Neural progenitor cell (in vitro differentiated cells): ENCODE data around the gene RBFOX2. TPM values are rescaled to one million over a fixed set of nuclear protein-coding genes. Genes with fewer than 3 reads are reported as not detected.
"Not testable (repeated sequence)": the region's sequence is repeated elsewhere in the genome, so short reads cannot be mapped to it uniquely, and the experiment has no call there.

ENCODE experiments used
- DNase-seq: peaks from one replicate; pipeline ENCODE4 v3.0.0-alpha.2; 2016; ENCODE audit warnings: low spot score
- H2AFZ ChIP-seq: fragments of 200-600 bp; sonication (generic); replicated peaks from 2 replicates; pipeline ENCODE4 v1.6.1; 2016; ENCODE audit warnings: antibody characterized with exemption
- H3F3A ChIP-seq: fragments of 200-600 bp; sonication (generic); 2 replicates; pipeline ENCODE4 v1.6.1; 2016; ENCODE audit warnings: antibody characterized with exemption, low read depth
- H3K27ac ChIP-seq: fragments of 200-600 bp; sonication (generic); 2 replicates; pipeline ENCODE4 v1.5.1; 2016; ENCODE audit warnings: mild to moderate bottlenecking
- H3K27me3 ChIP-seq: fragments of 200-600 bp; sonication (generic); 2 replicates; pipeline ENCODE4 v1.6.1; 2016; ENCODE audit warnings: mild to moderate bottlenecking, moderate library complexity
- H3K36me3 ChIP-seq: fragments of 200-600 bp; sonication (generic); 2 replicates; pipeline ENCODE4 v1.5.1; 2016
- H3K4me1 ChIP-seq: fragments of 200-600 bp; sonication (generic); 2 replicates; pipeline ENCODE4 v1.6.1; 2016; ENCODE audit warnings: mixed run types
- H3K4me2 ChIP-seq: fragments of 200-600 bp; sonication (generic); 2 replicates; pipeline ENCODE4 v1.6.1; 2016
- H3K4me3 ChIP-seq: fragments of 200-600 bp; sonication (generic); 2 replicates; pipeline ENCODE4 v1.5.1; 2016
- H3K79me2 ChIP-seq: fragments of 200-600 bp; sonication (generic); 2 replicates; pipeline ENCODE4 v1.6.1; 2016; ENCODE audit warnings: low read depth
- H3K9ac ChIP-seq: fragments of 200-600 bp; sonication (generic); 2 replicates; pipeline ENCODE4 v1.6.1; 2016
- H3K9me3 ChIP-seq: fragments of 200-600 bp; sonication (generic); 2 replicates; pipeline ENCODE4 v1.5.1; 2016; ENCODE audit warnings: low read depth
- H4K20me1 ChIP-seq: fragments of 200-600 bp; sonication (generic); 2 replicates; pipeline ENCODE4 v1.6.1; 2016; ENCODE audit warnings: low read depth
- H3K27ac Mint-ChIP-seq: 3 replicates; pipeline ENCODE4 v1.8.0; 2021; ENCODE audit warnings: mixed read lengths
- H3K27me3 Mint-ChIP-seq: 2 replicates; pipeline ENCODE4 v1.8.0; 2022; ENCODE audit warnings: low read depth, mild to moderate bottlenecking, inconsistent platforms, moderate library complexity, mixed read lengths; ENCODE audit not compliant: insufficient read depth
- H3K36me3 Mint-ChIP-seq: 3 replicates; pipeline ENCODE4 v1.8.0; 2021; ENCODE audit warnings: mixed read lengths
- H3K4me1 Mint-ChIP-seq: 3 replicates; pipeline ENCODE4 v1.8.0; 2021; ENCODE audit warnings: mixed read lengths
- H3K4me3 Mint-ChIP-seq: 3 replicates; pipeline ENCODE4 v1.8.0; 2021; ENCODE audit warnings: mild to moderate bottlenecking, moderate library complexity, mixed read lengths
- H3K9me3 Mint-ChIP-seq: 3 replicates; pipeline ENCODE4 v1.8.0; 2020; ENCODE audit warnings: mixed read lengths
- CTCF ChIP-seq: fragments of 200-600 bp; sonication (generic); IDR thresholded peaks from 2 replicates; pipeline ENCODE4 v1.5.1; 2017; ENCODE audit warnings: antibody characterized with exemption, mild to moderate bottlenecking
- EZH2 ChIP-seq: fragments of 200-600 bp; sonication (generic); IDR thresholded peaks from 2 replicates; pipeline ENCODE4 v1.6.1; 2017; ENCODE audit warnings: antibody characterized with exemption, mild to moderate bottlenecking, moderate library complexity
- EZH2phosphoT487 ChIP-seq: fragments of 200-600 bp; sonication (generic); IDR thresholded peaks from 2 replicates; pipeline ENCODE4 v1.6.1; 2017; ENCODE audit warnings: antibody characterized with exemption
- total RNA-seq: library from RNA; depleted of rRNA; stranded (reverse); fragments of >200 nt; gene quantifications from 2 replicates; pipeline ENCODE4 v1.2.3, GENCODE V29; 2015; ENCODE audit warnings: low replicate concordance

The RBFOX2 gene
- total RNA-seq, 1 donor from 2014 or later: 163 TPM

- Mint-ChIP-seq H3K36me3 (no peaks in the 10 kb centered on the region), H3K4me3 (no peak overlapping the region), H3K27me3 (peaks cover 14% of the 10 kb centered on the region), H3K9me3 (no peaks in the 10 kb centered on the region), H3K27ac (no peak overlapping the region), H3K4me1 (no peaks in the 10 kb centered on the region)
- Histone ChIP-seq H4K20me1 (no peaks in the 10 kb centered on the region), H3K9ac (no peak overlapping the region), H3K79me2 (no peaks in the 10 kb centered on the region), H3K36me3 (no peaks in the 10 kb centered on the region), H3K4me2 (no peak overlapping the region), H3K27me3 (peaks cover 9% of the 10 kb centered on the region), H3K4me1 (no peaks in the 10 kb centered on the region), H3K9me3 (no peaks in the 10 kb centered on the region), H2AFZ (no peak overlapping the region), H3F3A (no peaks in the 10 kb centered on the region), H3K27ac (no peak overlapping the region), H3K4me3 (no peak overlapping the region)
- no peak for TF ChIP-seq CTCF
- TF ChIP-seq EZH2phosphoT487: no peak
- TF ChIP-seq EZH2: no peak
- no peak for DNase-seq
These were observed 324.6 kb downstream of the RBFOX2 start for GRCh38 chr22:35703861-35704584.

- not testable (repeated sequence) for H3K4me1 Mint-ChIP-seq, H3K27ac ChIP-seq, H3K27ac Mint-ChIP-seq, H3K4me2 ChIP-seq, DNase-seq, H3K9ac ChIP-seq, H2AFZ ChIP-seq, H3K4me3 ChIP-seq, H3K36me3 ChIP-seq, H3F3A ChIP-seq, H3K9me3 ChIP-seq, H3K9me3 Mint-ChIP-seq, H4K20me1 ChIP-seq, H3K4me1 ChIP-seq, H3K36me3 Mint-ChIP-seq, H3K79me2 ChIP-seq, H3K4me3 Mint-ChIP-seq
- peaks cover 17% of the 10 kb centered on the region for H3K27me3 ChIP-seq
- peaks cover 14% of the 10 kb centered on the region for H3K27me3 Mint-ChIP-seq
These were observed 328.8 kb downstream of the RBFOX2 start for GRCh38 chr22:35699852-35700251.

GRCh38 chr22:35697142-35697541 lies 331.5 kb downstream of the RBFOX2 start:
- Mint-ChIP-seq H3K4me1 (no peaks in the 10 kb centered on the region), H3K9me3 (no peaks in the 10 kb centered on the region), H3K27me3 (peaks cover 6% of the 10 kb centered on the region), H3K4me3 (no peak overlapping the region), H3K36me3 (no peaks in the 10 kb centered on the region), H3K27ac (no peak overlapping the region)
- no peak for DNase-seq
- Histone ChIP-seq H3K4me2 (no peak overlapping the region), H3K4me3 (no peak overlapping the region), H2AFZ (no peak overlapping the region), H4K20me1 (no peaks in the 10 kb centered on the region), H3K27ac (no peak overlapping the region), H3K79me2 (no peaks in the 10 kb centered on the region), H3K36me3 (no peaks in the 10 kb centered on the region), H3K4me1 (no peaks in the 10 kb centered on the region), H3F3A (no peaks in the 10 kb centered on the region), H3K27me3 (peaks cover 32% of the 10 kb centered on the region), H3K9me3 (no peaks in the 10 kb centered on the region), H3K9ac (no peak overlapping the region)
- TF ChIP-seq EZH2: no peak
- TF ChIP-seq EZH2phosphoT487: no peak
- TF ChIP-seq CTCF: no peak

GRCh38 chr22:35695202-35695601 lies 333.4 kb downstream of the RBFOX2 start:
- no peaks in the 10 kb centered on the region for H3K4me1 Mint-ChIP-seq
- H2AFZ ChIP-seq: no peak overlapping the region
- H3K27ac ChIP-seq: no peak overlapping the region
- H3K9me3 Mint-ChIP-seq: no peaks in the 10 kb centered on the region
- H3K27ac Mint-ChIP-seq: no peak overlapping the region
- no peak overlapping the region for H3K9ac ChIP-seq
- H3K36me3 ChIP-seq: no peaks in the 10 kb centered on the region
- H3K79me2 ChIP-seq: no peaks in the 10 kb centered on the region
- H3K27me3 ChIP-seq: peaks cover 23% of the 10 kb centered on the region
- no peak overlapping the region for H3K4me2 ChIP-seq
- no peaks in the 10 kb centered on the region for H4K20me1 ChIP-seq
- no peaks in the 10 kb centered on the region for H3K36me3 Mint-ChIP-seq
- no peaks in the 10 kb centered on the region for H3F3A ChIP-seq
- no peak for DNase-seq
- TF ChIP-seq CTCF (no peak), EZH2phosphoT487 (no peak), EZH2 (no peak)
- H3K4me3 ChIP-seq: no peak overlapping the region
- peaks cover 7% of the 10 kb centered on the region for H3K27me3 Mint-ChIP-seq
- no peaks in the 10 kb centered on the region for H3K4me1 ChIP-seq
- H3K4me3 Mint-ChIP-seq: peak overlapping the region; percentile 31
- no peaks in the 10 kb centered on the region for H3K9me3 ChIP-seq
